Measurements from ENCODE around the gene PALM3.

DNA sequence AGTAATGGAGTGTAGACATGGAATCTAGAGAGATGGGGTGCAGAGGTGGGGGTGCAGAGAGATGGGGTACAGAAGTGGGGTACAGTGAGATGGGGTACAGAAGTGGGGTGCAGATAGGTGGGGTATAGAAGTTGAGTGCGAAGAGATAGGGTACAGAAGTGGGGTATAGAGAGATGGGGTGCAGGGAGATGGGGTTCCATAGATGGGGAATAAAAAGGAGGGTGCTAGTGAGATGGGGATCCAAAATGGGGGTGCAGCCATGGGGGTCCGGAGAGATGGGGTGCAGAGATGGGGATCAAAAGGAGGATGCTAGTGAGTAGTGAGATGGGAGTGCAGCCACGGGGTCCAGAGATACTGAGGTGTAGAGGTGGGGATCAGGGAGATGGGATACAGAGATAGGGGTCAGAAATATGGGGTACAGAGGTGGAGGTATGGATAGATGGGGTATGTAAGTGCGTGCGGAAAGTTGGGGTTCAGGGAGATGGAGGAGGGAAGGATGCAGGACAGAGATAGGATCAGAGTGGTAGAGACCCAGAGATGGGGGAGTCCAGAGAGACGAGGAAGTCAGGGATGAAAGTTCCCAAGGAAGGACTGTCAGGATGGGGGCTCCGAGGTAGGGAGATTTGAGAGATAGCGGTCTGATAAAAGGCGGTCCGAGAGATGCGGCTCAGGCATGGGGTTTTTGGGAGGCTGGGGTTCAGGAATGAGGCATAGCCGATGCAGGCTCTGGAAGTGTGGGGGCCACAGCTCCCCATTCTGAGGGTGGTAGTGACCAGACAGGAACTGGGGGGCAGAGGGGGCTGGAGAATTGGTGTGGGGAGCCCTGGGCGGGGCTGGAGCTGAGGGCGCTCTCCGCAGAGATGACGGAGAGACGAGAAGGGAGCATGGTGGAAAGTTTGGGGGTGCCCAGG lies 3.4 kb downstream of the PALM3 start:
- TF ChIP-seq, protein P1, sequence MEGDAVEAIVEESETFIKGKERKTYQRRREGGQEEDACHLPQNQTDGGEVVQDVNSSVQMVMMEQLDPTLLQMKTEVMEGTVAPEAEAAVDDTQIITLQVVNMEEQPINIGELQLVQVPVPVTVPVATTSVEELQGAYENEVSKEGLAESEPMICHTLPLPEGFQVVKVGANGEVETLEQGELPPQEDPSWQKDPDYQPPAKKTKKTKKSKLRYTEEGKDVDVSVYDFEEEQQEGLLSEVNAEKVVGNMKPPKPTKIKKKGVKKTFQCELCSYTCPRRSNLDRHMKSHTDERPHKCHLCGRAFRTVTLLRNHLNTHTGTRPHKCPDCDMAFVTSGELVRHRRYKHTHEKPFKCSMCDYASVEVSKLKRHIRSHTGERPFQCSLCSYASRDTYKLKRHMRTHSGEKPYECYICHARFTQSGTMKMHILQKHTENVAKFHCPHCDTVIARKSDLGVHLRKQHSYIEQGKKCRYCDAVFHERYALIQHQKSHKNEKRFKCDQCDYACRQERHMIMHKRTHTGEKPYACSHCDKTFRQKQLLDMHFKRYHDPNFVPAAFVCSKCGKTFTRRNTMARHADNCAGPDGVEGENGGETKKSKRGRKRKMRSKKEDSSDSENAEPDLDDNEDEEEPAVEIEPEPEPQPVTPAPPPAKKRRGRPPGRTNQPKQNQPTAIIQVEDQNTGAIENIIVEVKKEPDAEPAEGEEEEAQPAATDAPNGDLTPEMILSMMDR (IDR thresholded peaks at IDR 0.05) = no peak
- no peak for TF ChIP-seq POLR2A (IDR thresholded peaks at IDR 0.05)
